PC-3 (cell line): Measurements from ENCODE around the gene KAT7. TPM values are rescaled to one million over a fixed set of nuclear protein-coding genes. Genes with fewer than 3 reads are reported as not detected.

ENCODE experiments used
- ATAC-seq: fragments of 200-7000 bp; cut with Tn5 transposase; 2 replicates; pipeline ENCODE4 v1.9.1; 2020; ENCODE audit warnings: mild to moderate bottlenecking, moderate library complexity
- BruUV-seq: library from RNA; stranded (reverse); fragments of 400-500 nt; replicated peaks from 2 replicates; lab custom pipeline; 2021; lab: Mats Ljungman, UMichigan
- CTCF ChIA-PET: fragments of 300-600 bp; sonication (Branson Sonifier 250); formaldehyde crosslinking; loops from one replicate; lab custom pipeline; 2022; ENCODE audit warnings: antibody characterized with exemption; lab: Charles Lee
- POLR2A ChIA-PET: fragments of 300-600 bp; sonication (Branson Sonifier 250); formaldehyde crosslinking; loops from one replicate; lab custom pipeline; 2022; ENCODE audit warnings: antibody characterized with exemption; ENCODE audit not compliant: unreplicated experiment; lab: Charles Lee
- DNase-seq: peaks from one replicate; pipeline ENCODE4 v3.0.0-alpha.2; 2015
- H2AFZ ChIP-seq: fragments of 300-600 bp; sonication (generic); 2 replicates; pipeline ENCODE4 v1.6.0; 2016; ENCODE audit warnings: antibody characterized with exemption, low read length
- H3F3A ChIP-seq: fragments of 300-600 bp; sonication (generic); one replicate; pipeline ENCODE4 v1.6.0; 2017; ENCODE audit warnings: antibody characterized with exemption, low read length, control low read depth, mild to moderate bottlenecking; ENCODE audit not compliant: unreplicated experiment
- H3K27ac ChIP-seq: fragments of 300-600 bp; sonication (generic); 2 replicates; pipeline ENCODE4 v1.5.1; 2016; ENCODE audit warnings: mild to moderate bottlenecking, low read length
- H3K27me3 ChIP-seq: fragments of 300-600 bp; sonication (generic); 2 replicates; pipeline ENCODE4 v1.6.1; 2016; ENCODE audit warnings: low read length, mixed read lengths
- H3K36me3 ChIP-seq: fragments of 300-600 bp; sonication (generic); 2 replicates; pipeline ENCODE4 v1.6.1; 2016; ENCODE audit warnings: low read depth, mixed run types, low read length, mixed read lengths
- H3K4me1 ChIP-seq: fragments of 300-600 bp; sonication (generic); 2 replicates; pipeline ENCODE4 v1.5.1; 2016; ENCODE audit warnings: low read length; ENCODE audit not compliant: insufficient read depth
- H3K4me2 ChIP-seq: fragments of 300-600 bp; sonication (generic); 2 replicates; pipeline ENCODE4 v1.6.0; 2016; ENCODE audit warnings: low read length
- H3K4me3 ChIP-seq: fragments of 300-600 bp; sonication (generic); 2 replicates; pipeline ENCODE4 v1.5.1; 2016; ENCODE audit warnings: mild to moderate bottlenecking, low read length, mixed read lengths
- H3K79me2 ChIP-seq: fragments of 300-600 bp; sonication (generic); 2 replicates; pipeline ENCODE4 v1.6.1; 2017; ENCODE audit warnings: low read length, mixed read lengths
- H3K9ac ChIP-seq: fragments of 300-600 bp; sonication (generic); 2 replicates; pipeline ENCODE4 v1.6.0; 2016; ENCODE audit warnings: mild to moderate bottlenecking, low read length
- H3K9me2 ChIP-seq: fragments of 300-600 bp; sonication (generic); replicated peaks from 2 replicates; pipeline ENCODE4 v1.6.1; 2016; ENCODE audit warnings: mixed run types, low read length, mixed read lengths
- H3K9me3 ChIP-seq: fragments of 300-600 bp; sonication (generic); 2 replicates; pipeline ENCODE4 v1.6.1; 2016; ENCODE audit warnings: low read length, mixed read lengths
- H4K20me1 ChIP-seq: fragments of 300-600 bp; sonication (generic); 2 replicates; pipeline ENCODE4 v1.6.1; 2016; ENCODE audit warnings: low read length, mixed read lengths
- EZH2 ChIP-seq: fragments of 300-600 bp; sonication (generic); IDR thresholded peaks from one replicate; pipeline ENCODE4 v1.6.1; 2017; ENCODE audit warnings: antibody characterized with exemption, mild to moderate bottlenecking, low read length; ENCODE audit not compliant: unreplicated experiment
- EZH2phosphoT487 ChIP-seq: fragments of 300-600 bp; sonication (generic); IDR thresholded peaks from 2 replicates; pipeline ENCODE4 v1.6.1; 2018; ENCODE audit warnings: mild to moderate bottlenecking, antibody characterized with exemption, low read length, borderline replicate concordance
- intact Hi-C: fragments of 100-400 bp; cut with micrococcal nuclease; formaldehyde crosslinking; loops from 2 replicates; pipeline ENCODE4 v1.9.0; 2023
- total RNA-seq: library from RNA; depleted of rRNA; stranded (reverse); fragments of >200 nt; gene quantifications from 2 replicates; pipeline ENCODE4 v1.2.3, GENCODE V29; 2014
- TF ChIP-seq, protein P1 (sequence below): fragments of 300-600 bp; sonication (generic); conservative IDR thresholded peaks from 2 replicates; pipeline ENCODE4 v1.5.1; 2017; ENCODE audit warnings: antibody characterized with exemption, low read depth, mild to moderate bottlenecking, low read length

The KAT7 gene
- total RNA-seq, 1 experiment from 2014 or later: 39.1 TPM

GRCh38 chr17:49764559-49765180 is 23.8 kb upstream of the KAT7 start:
- BruUV-seq: no TSS peak
- intact Hi-C loops: loop anchor here (1.0 kb wide), 2 partner anchors 25 to 56 kb away; no protein-coding TSS in a partner anchor

DNA sequence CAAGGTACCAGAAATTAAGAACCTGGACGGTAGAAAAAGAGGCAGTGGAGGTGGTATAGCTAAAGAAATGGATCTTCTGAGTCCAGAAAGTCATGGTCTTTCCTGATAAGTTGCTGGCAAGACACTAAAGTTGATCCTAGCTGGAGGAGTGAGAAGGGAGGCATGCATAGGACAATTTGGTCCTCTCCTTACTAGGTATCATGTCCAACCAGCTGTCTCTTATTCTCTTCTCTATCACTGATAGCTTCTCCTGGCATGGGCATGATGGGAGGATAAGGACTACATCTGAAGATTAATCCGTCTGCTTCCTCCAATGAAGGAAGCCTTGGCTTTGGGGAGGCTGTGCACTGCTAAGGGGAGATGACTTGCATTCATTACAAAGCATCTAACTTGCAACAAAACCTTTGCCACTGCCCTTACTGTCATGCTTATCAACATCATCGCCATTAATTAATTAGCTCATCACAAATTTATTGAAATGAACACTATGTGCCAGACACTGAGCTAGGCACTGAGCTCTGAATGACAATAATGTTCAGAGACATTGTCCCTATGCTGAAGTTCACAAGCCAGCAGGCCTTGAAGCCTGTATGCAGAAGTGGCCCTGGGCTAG is 21.5 kb upstream of the KAT7 start:
- H3K9ac ChIP-seq: no peak overlapping the region
- BruUV-seq: no TSS peak
- H3K79me2 ChIP-seq: no peaks in the 10 kb centered on the region
- H3K27ac ChIP-seq: no peak overlapping the region
- H3K9me2 ChIP-seq: no peaks in the 10 kb centered on the region
- 0 out of 2 replicates have a peak, but pooled peaks cover 6% of the 10 kb centered on the region for H3K27me3 ChIP-seq
- intact Hi-C loops: no loop called here
- no peaks in the 10 kb centered on the region for H3F3A ChIP-seq
- H3K4me1 ChIP-seq: peaks cover 17% of the 10 kb centered on the region
- ATAC-seq (no peak), DNase-seq (no peak)
- POLR2A ChIA-PET: no interaction called here
- no peak overlapping the region for H3K4me3 ChIP-seq
- H3K4me2 ChIP-seq: no peak overlapping the region
- CTCF ChIA-PET: no interaction called here
- no peaks in the 10 kb centered on the region for H3K36me3 ChIP-seq
- no peak for TF ChIP-seq EZH2
- TF ChIP-seq, protein P1, sequence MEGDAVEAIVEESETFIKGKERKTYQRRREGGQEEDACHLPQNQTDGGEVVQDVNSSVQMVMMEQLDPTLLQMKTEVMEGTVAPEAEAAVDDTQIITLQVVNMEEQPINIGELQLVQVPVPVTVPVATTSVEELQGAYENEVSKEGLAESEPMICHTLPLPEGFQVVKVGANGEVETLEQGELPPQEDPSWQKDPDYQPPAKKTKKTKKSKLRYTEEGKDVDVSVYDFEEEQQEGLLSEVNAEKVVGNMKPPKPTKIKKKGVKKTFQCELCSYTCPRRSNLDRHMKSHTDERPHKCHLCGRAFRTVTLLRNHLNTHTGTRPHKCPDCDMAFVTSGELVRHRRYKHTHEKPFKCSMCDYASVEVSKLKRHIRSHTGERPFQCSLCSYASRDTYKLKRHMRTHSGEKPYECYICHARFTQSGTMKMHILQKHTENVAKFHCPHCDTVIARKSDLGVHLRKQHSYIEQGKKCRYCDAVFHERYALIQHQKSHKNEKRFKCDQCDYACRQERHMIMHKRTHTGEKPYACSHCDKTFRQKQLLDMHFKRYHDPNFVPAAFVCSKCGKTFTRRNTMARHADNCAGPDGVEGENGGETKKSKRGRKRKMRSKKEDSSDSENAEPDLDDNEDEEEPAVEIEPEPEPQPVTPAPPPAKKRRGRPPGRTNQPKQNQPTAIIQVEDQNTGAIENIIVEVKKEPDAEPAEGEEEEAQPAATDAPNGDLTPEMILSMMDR: no peak
- TF ChIP-seq EZH2phosphoT487: no peak
- no peaks in the 10 kb centered on the region for H4K20me1 ChIP-seq
- no peak overlapping the region for H2AFZ ChIP-seq
- H3K9me3 ChIP-seq: no peaks in the 10 kb centered on the region

More at GRCh38 chr17:49764559-49765180, 23.8 kb upstream of the KAT7 start:
- no peaks in the 10 kb centered on the region for H3K9me2 ChIP-seq
- H4K20me1 ChIP-seq: no peaks in the 10 kb centered on the region
- H3K4me1 ChIP-seq: peaks cover 24% of the 10 kb centered on the region
- H3K9ac ChIP-seq: no peak overlapping the region
- H3F3A ChIP-seq: no peaks in the 10 kb centered on the region
- H3K36me3 ChIP-seq: no peaks in the 10 kb centered on the region
- H3K4me2 ChIP-seq: peak overlapping the region; percentile 74
- CTCF ChIA-PET: interaction anchor here (0.6 to 0.7 kb wide), 2 partner anchors 34 to 61 kb away, joined by 3 read pairs; no protein-coding TSS in a partner anchor
- 0 out of 2 replicates have a peak, but pooled peaks cover 6% of the 10 kb centered on the region for H3K27me3 ChIP-seq
- no peaks in the 10 kb centered on the region for H3K79me2 ChIP-seq
- H3K27ac ChIP-seq: no peak overlapping the region
- peak overlapping the region; percentile 50 for H3K4me3 ChIP-seq
- no peak for ATAC-seq
- H2AFZ ChIP-seq: peak overlapping the region; percentile 72
- no peaks in the 10 kb centered on the region for H3K9me3 ChIP-seq
- no peak for DNase-seq
- POLR2A ChIA-PET: interaction anchor here (0.5 to 1.0 kb wide), 10 partner anchors 12 to 525 kb away, joined by 3 to 15 read pairs (median 6); partner anchors contain the start of genes KAT7 and PHB1
- TF ChIP-seq EZH2phosphoT487 (no peak), EZH2 (no peak)
- TF ChIP-seq, protein P1: no peak
